HFFc6 (cell line): ENCODE measurements around the gene MALRD1. TPM values are rescaled to one million over a fixed set of nuclear protein-coding genes. Genes with fewer than 3 reads are reported as not detected.

ENCODE experiments used
- DNase-seq: peaks from one replicate; pipeline ENCODE4 v3.0.0-alpha.2; 2018
- H3K27ac Mint-ChIP-seq: 2 replicates; pipeline ENCODE4 v1.8.0; 2020; ENCODE audit warnings: mild to moderate bottlenecking, mixed read lengths
- H3K27me3 Mint-ChIP-seq: 2 replicates; pipeline ENCODE4 v1.8.0; 2021; ENCODE audit warnings: mild to moderate bottlenecking, moderate library complexity, mixed read lengths; ENCODE audit not compliant: insufficient read depth
- H3K36me3 Mint-ChIP-seq: 2 replicates; pipeline ENCODE4 v1.8.0; 2021; ENCODE audit warnings: low read depth, mixed read lengths
- H3K4me1 Mint-ChIP-seq: 2 replicates; pipeline ENCODE4 v1.8.0; 2020; ENCODE audit warnings: low read depth, mixed read lengths
- H3K4me3 Mint-ChIP-seq: 2 replicates; pipeline ENCODE4 v1.8.0; 2020; ENCODE audit warnings: mild to moderate bottlenecking, moderate library complexity, mixed read lengths
- H3K9me3 Mint-ChIP-seq: 2 replicates; pipeline ENCODE4 v1.8.0; 2020; ENCODE audit warnings: mild to moderate bottlenecking, mixed read lengths
- total RNA-seq, 6 experiments: library from RNA; stranded (reverse); fragmentation: NEBNext Ultra II Directional; extraction: Animal tissue kit (Norgen Biotek cat#: 25700); gene quantifications; 2 replicates in 1 of 6; 3 replicates in 5 of 6; pipeline ENCODE4 v1.2.3, GENCODE V29; 2021
- TF ChIP-seq, protein P1 (sequence below): fragments of 200-600 bp; sonication (generic); IDR thresholded peaks from 2 replicates; pipeline ENCODE4 v1.5.0; 2021; ENCODE audit warnings: antibody characterized with exemption, mild to moderate bottlenecking

The MALRD1 gene
- total RNA-seq, 6 experiments from 2014 or later = not detected

DNA sequence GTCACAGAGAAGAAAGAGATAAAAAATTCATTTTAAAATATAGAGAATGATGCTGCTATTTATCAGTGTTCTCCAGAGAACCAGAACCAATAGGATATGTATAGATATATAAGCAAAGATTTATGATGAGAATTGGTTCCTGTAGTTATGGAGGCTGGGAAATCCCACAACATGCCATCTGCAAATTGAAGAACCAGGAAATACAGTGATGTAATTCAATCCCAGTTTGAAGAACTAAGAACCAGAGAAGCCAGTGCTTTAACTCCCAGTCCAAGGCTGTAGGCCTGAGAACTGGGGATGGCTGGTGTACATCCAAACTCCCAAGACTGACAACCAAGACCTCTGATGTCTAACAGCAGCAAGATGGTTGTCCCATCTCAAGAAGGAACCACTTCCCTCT lies 574.7 kb downstream of the MALRD1 start:
- Mint-ChIP-seq H3K4me3 (no peak overlapping the region), H3K9me3 (no peaks in the 10 kb centered on the region), H3K4me1 (no peaks in the 10 kb centered on the region; the same call in 1 of the 2 replicates), H3K36me3 (no peaks in the 10 kb centered on the region), H3K27me3 (no peaks in the 10 kb centered on the region; the same call in 1 of the 2 replicates), H3K27ac (no peak overlapping the region)
- TF ChIP-seq, protein P1, sequence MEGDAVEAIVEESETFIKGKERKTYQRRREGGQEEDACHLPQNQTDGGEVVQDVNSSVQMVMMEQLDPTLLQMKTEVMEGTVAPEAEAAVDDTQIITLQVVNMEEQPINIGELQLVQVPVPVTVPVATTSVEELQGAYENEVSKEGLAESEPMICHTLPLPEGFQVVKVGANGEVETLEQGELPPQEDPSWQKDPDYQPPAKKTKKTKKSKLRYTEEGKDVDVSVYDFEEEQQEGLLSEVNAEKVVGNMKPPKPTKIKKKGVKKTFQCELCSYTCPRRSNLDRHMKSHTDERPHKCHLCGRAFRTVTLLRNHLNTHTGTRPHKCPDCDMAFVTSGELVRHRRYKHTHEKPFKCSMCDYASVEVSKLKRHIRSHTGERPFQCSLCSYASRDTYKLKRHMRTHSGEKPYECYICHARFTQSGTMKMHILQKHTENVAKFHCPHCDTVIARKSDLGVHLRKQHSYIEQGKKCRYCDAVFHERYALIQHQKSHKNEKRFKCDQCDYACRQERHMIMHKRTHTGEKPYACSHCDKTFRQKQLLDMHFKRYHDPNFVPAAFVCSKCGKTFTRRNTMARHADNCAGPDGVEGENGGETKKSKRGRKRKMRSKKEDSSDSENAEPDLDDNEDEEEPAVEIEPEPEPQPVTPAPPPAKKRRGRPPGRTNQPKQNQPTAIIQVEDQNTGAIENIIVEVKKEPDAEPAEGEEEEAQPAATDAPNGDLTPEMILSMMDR = no peak
- no peak for DNase-seq

DNA sequence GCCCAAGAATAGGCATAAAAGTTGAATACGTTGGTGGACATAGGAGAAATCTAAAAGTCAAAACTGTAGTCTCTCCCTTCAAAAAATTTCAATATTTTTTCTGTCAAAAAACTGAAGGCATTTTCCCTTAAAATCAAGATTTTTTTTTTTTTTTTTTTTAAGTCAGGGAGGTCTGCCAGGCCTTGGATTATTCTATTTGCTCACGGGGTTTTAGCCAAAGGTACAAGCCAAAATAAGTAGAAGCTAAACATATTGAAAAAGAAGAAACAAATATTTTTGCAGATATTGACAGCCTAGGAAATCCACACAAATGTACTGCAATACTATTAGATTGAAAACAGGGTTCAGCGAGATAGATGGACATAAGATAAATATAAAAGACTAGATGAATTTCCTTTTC lies 577.6 kb downstream of the MALRD1 start:
- no peaks in the 10 kb centered on the region for H3K36me3 Mint-ChIP-seq
- H3K27me3 Mint-ChIP-seq = no peaks in the 10 kb centered on the region; the same call in 1 of the 2 replicates
- TF ChIP-seq, protein P1 = no peak

DNA sequence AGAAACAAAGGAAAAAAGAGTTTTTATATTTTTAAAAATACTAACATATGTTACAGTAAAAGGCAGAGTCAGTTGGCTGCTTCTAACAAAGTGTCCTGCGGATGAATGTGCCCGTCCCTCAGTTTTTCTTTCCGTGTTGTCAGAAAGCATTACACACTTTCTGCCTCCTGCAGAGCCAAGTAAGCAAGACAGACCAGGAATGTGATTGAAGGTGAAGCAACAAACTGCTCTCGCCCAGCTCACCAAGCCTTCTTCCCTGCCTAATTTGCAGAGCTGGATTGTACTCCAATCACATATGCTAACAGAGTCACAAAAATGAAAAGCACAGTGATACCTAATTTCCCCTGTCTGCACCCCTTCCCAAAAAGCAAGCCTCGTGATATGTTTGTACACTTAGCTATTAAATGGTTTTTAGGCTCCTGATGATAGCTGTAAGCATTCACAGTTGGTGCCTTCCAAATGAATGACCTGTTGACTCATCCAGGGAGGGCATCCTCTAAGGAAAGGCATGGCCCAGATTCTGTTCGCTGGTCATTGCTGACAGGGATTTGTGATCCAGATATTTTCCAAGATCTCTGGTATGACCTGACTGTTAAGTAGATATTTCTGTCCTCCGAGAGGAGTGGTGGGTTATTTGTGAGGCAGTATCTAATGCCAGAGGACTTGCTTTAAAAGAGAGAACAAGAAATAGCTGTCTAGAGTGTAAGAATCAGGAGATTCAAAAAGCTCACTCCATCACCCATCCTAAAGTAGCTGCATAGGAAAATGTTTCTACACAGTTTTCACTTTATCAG lies 580.4 kb downstream of the MALRD1 start:
- Mint-ChIP-seq H3K27me3 (no peaks in the 10 kb centered on the region; the same call in 1 of the 2 replicates), H3K4me1 (peaks cover 14% of the 10 kb centered on the region), H3K4me3 (no peak overlapping the region), H3K27ac (no peak overlapping the region), H3K36me3 (no peaks in the 10 kb centered on the region), H3K9me3 (no peaks in the 10 kb centered on the region)
- DNase-seq = no peak
- TF ChIP-seq, protein P1 = no peak

More for the DNA sequence above, 577.6 kb downstream of the MALRD1 start:
- peaks cover 14% of the 10 kb centered on the region for H3K4me1 Mint-ChIP-seq
- DNase-seq = no peak
- H3K9me3 Mint-ChIP-seq = no peaks in the 10 kb centered on the region
- no peak overlapping the region for H3K27ac Mint-ChIP-seq
- H3K4me3 Mint-ChIP-seq = no peak overlapping the region

DNA sequence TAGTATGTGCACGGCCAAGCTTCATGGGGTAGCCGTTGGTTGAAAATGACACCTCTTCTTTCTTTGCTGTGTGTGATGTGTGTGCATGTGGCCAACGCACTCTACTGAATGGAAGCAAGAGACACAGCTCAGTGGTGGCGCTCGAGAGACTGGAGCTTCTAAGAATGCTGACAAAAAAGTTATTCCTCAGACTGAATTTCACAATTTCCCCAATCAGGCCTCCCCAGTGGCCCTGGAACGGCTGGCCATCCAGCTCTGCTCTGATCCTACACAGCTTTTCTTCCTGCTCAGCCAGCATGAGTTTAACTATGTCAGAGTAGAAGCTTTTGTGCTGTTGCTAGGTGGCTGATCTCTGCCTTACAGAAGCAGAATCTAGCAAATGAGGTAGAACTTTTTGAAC lies 581.0 kb downstream of the MALRD1 start:
- TF ChIP-seq, protein P1 = no peak
- no peaks in the 10 kb centered on the region for H3K9me3 Mint-ChIP-seq
- H3K27ac Mint-ChIP-seq = no peak overlapping the region
- H3K27me3 Mint-ChIP-seq = no peaks in the 10 kb centered on the region; the same call in 1 of the 2 replicates
- no peak for DNase-seq
- peaks cover 14% of the 10 kb centered on the region for H3K4me1 Mint-ChIP-seq
- H3K4me3 Mint-ChIP-seq = no peak overlapping the region
- H3K36me3 Mint-ChIP-seq = no peaks in the 10 kb centered on the region

DNA sequence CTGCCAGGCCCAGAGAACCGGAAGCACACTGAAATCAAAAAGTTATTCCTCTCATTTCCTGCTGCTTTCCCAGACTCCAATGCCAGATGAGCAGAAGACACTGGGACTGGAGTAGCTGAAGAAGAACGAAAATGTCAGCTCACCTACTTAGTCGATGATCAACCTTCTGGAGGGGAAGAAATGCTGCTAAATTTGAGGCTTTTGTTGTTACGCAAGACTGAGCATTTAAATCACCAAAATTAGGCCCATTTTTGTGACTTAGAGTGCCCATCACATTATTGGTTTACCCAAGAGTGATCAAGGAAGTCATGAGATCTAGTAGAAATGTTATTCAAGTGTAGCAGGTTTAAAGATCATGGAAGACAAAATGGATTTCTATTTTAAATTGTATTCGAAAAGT lies 585.6 kb downstream of the MALRD1 start:
- peaks cover 30% of the 10 kb centered on the region for H3K4me1 Mint-ChIP-seq
- TF ChIP-seq, protein P1 = no peak
- no peaks in the 10 kb centered on the region for H3K36me3 Mint-ChIP-seq
- no peaks in the 10 kb centered on the region for H3K27me3 Mint-ChIP-seq
- no peak overlapping the region for H3K4me3 Mint-ChIP-seq
- DNase-seq = no peak
- no peaks in the 10 kb centered on the region for H3K9me3 Mint-ChIP-seq
- H3K27ac Mint-ChIP-seq = no peak overlapping the region
